H1 (cell line): Measurements from ENCODE around the gene MYBL2.

ENCODE experiments used
- ATF3 ChIP-seq: IDR thresholded peaks from 2 replicates; pipeline ENCODE4 v1.6.1; 2011; ENCODE audit warnings: low read depth, mild to moderate bottlenecking, low read length; ENCODE audit not compliant: insufficient read depth
- HDAC6 ChIP-seq: IDR thresholded peaks from one replicate; pipeline ENCODE4 v1.7.1; 2012; ENCODE audit warnings: low read depth, mild to moderate bottlenecking, inconsistent platforms, low read length, moderate library complexity
- TF ChIP-seq, protein P1 (sequence below): IDR thresholded peaks from 2 replicates; pipeline ENCODE4 v1.6.1; 2012; ENCODE audit warnings: inconsistent platforms
- TF ChIP-seq, protein P2 (sequence below), 3 experiments: IDR thresholded peaks; 1 replicate in 2 of 3; 2 replicates in 1 of 3; pipeline versions ENCODE4 v1.5.1 to v1.6.1; 2011; ENCODE audit warnings: low read length in 3 of 3, mild to moderate bottlenecking in 3 of 3, inconsistent platforms in 2 of 3, low read depth in 1 of 3, moderate library complexity in 1 of 3; ENCODE audit not compliant: insufficient read depth in 1 of 3; ENCODE audit errors: control extremely low read depth in 1 of 3

DNA sequence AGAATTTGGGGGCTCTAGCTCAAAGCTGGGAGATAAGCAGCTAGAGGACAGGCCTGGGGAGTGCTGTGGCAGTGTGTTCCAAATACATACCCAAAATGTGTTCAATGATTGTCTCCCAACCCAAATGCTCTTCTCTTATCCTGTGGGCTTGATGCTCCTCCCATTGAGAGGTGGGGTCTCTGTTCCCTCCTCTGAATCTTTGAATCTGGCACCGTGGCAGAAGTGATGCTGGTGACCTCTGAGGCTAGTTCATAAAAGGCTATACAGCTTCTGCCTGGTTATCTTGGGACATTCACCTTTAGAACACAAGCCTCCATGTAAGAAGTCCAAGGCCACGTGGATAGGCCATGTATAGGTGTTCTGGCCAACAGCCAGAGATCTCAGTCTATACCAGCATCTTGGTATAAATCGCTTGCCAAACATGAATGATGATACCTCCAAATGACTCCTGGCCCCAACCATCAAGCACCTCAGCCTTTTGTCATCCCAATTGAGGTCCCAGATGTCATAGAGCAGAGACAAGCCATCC, 15.9 kb upstream of the MYBL2 start:
- TF ChIP-seq, protein P1, sequence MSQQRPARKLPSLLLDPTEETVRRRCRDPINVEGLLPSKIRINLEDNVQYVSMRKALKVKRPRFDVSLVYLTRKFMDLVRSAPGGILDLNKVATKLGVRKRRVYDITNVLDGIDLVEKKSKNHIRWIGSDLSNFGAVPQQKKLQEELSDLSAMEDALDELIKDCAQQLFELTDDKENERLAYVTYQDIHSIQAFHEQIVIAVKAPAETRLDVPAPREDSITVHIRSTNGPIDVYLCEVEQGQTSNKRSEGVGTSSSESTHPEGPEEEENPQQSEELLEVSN, result no peak
- TF ChIP-seq HDAC6 (no peak), ATF3 (no peak)
- TF ChIP-seq, protein P2, sequence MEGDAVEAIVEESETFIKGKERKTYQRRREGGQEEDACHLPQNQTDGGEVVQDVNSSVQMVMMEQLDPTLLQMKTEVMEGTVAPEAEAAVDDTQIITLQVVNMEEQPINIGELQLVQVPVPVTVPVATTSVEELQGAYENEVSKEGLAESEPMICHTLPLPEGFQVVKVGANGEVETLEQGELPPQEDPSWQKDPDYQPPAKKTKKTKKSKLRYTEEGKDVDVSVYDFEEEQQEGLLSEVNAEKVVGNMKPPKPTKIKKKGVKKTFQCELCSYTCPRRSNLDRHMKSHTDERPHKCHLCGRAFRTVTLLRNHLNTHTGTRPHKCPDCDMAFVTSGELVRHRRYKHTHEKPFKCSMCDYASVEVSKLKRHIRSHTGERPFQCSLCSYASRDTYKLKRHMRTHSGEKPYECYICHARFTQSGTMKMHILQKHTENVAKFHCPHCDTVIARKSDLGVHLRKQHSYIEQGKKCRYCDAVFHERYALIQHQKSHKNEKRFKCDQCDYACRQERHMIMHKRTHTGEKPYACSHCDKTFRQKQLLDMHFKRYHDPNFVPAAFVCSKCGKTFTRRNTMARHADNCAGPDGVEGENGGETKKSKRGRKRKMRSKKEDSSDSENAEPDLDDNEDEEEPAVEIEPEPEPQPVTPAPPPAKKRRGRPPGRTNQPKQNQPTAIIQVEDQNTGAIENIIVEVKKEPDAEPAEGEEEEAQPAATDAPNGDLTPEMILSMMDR (IDR thresholded peaks at IDR 0.05; ENCODE audit: control extremely low read depth in 1 of 3, insufficient read depth in 1 of 3, low read depth in 1 of 3, low read length in 3 of 3), result no peak
